Hepatocyte (in vitro differentiated cells): ENCODE measurements around the gene RUSC1.

Experiments used
- CTCF ChIP-seq: fragments of 200-600 bp; sonication (generic); IDR thresholded peaks from 2 replicates; pipeline ENCODE4 v1.5.1; 2016; ENCODE audit warnings: antibody characterized with exemption, mild to moderate bottlenecking; ENCODE audit not compliant: poor library complexity
- EZH2 ChIP-seq: fragments of 200-600 bp; sonication (generic); IDR thresholded peaks from 2 replicates; pipeline ENCODE4 v1.6.1; 2016; ENCODE audit warnings: antibody characterized with exemption, mild to moderate bottlenecking, borderline replicate concordance

GRCh38 chr1:155272466-155273342, 48.0 kb upstream of the RUSC1 start:
- TF ChIP-seq CTCF (no peak), EZH2 (no peak)
